Heart right ventricle (tissue), 16 donors: ENCODE measurements around the gene DOCK4. TPM values are rescaled to one million over a fixed set of nuclear protein-coding genes. Genes with fewer than 3 reads are reported as not detected.

Experiments used
- ATAC-seq, 8 donors: fragments of 200-7000 bp; cut with Tn5 transposase; one replicate each; pipeline ENCODE4 v1.9.1; 2020; ENCODE audit warnings: mild to moderate bottlenecking in 8 of 8, moderate library complexity in 8 of 8, moderate number of reproducible peaks in 1 of 8
- DNase-seq, 2 donors: peaks; one replicate each; pipeline ENCODE4 v3.0.0-alpha.2; 2020
- H3K27ac ChIP-seq, 10 donors: fragments of 200-600 bp; sonication (generic) in 2 of 10; one replicate each; pipeline versions ENCODE4 v1.5.0 to v1.8.0; 2020 to 2022; ENCODE audit warnings: mild to moderate bottlenecking in 3 of 10
- H3K27me3 ChIP-seq, 7 donors: fragments of 200-600 bp; one replicate each; pipeline ENCODE4 v1.8.0; 2021 to 2022; ENCODE audit warnings: mild to moderate bottlenecking in 2 of 7
- H3K36me3 ChIP-seq, 9 donors: fragments of 200-600 bp; sonication (generic) in 1 of 9; one replicate each; pipeline versions ENCODE4 v1.5.0 to v1.8.0; 2020 to 2022; ENCODE audit warnings: mild to moderate bottlenecking in 2 of 9
- H3K4me1 ChIP-seq, 9 donors: fragments of 200-600 bp; sonication (generic) in 1 of 9; one replicate each; pipeline versions ENCODE4 v1.5.0 to v1.8.0; 2020 to 2022; ENCODE audit warnings: mild to moderate bottlenecking in 4 of 9
- H3K4me3 ChIP-seq, 10 donors: fragments of 200-600 bp; sonication (generic) in 2 of 10; one replicate each; pipeline versions ENCODE4 v1.5.0 to v1.8.0; 2020 to 2022; ENCODE audit warnings: mild to moderate bottlenecking in 7 of 10, moderate library complexity in 2 of 10
- H3K9me3 ChIP-seq, 11 donors: fragments of 200-600 bp in 10 of 11; sonication (generic) in 2 of 11; one replicate each; pipeline versions ENCODE4 v1.5.0 to v1.8.0; 2013 to 2022; ENCODE audit warnings: mild to moderate bottlenecking in 2 of 11, control low read depth in 1 of 11, moderate library complexity in 1 of 11
- CTCF ChIP-seq, 9 donors: fragments of 200-600 bp; sonication (generic) in 2 of 9; IDR thresholded peaks; one replicate each; pipeline versions ENCODE4 v1.5.0 to v1.8.0; 2021 to 2022; ENCODE audit warnings: antibody characterized with exemption in 9 of 9, mild to moderate bottlenecking in 5 of 9, moderate library complexity in 1 of 9
- WGBS, 2 donors: extraction: QIAGEN DNeasy Blood & Tissue Kit; methylation state at CpG; one replicate each; pipeline ENCODE4 v1.1.7; 2013; ENCODE audit warnings: inconsistent platforms in 1 of 2; 5-methylcytosine and 5-hydroxymethylcytosine counted together
- intact Hi-C, 10 donors: fragments of 100-400 bp; cut with DNase I; formaldehyde crosslinking; loops; one replicate each; pipeline versions ENCODE4 v1.11.1 to v1.14.2; 2022
- polyA plus RNA-seq, 2 donors: library from polyadenylated mRNA; stranded (reverse); fragments of 200-250 nt; gene quantifications; one replicate each; pipeline ENCODE4 v1.2.3, GENCODE V29; 2013
- total RNA-seq, 10 donors: library from RNA; stranded (reverse); fragmentation: NEBNext Ultra II Directional in 3 of 10; extraction: Animal tissue kit (Norgen Biotek cat#: 25700) in 3 of 10; gene quantifications; one replicate each; pipeline versions ENCODE4 v1.2.1 to v1.2.4, GENCODE V29; 2021 to 2023
- donor health status: Arrhythmogenic right ventricular cardiomyopathy.
- donor health status: ischemic (EF 13 %, LVEDD 7.1; RV severe dilation, severe dysfunction).
- donor health status: healthy with polysubstance abuse.
- donor health status: DM: no; HTN: yes; CAD: no.
- donor health status: DM: no; HTN: no; CAD: no.
- donor health status: ischemic (EF 25% LVEDD 6.9; RV normal size, moderate dysfunction).
- donor health status: ischemic (EF 25% LVEDD 5.7; RV mildly dilated, moderate dysfunction).
- donor health status: healthy.
- donor health status: DM: yes; HTN: yes; CAD: no.
- donor health status: Ischemic cardiomyopathy.
- donor health status: ischemic (EF 35%, LVEDD 5.7; RV mildly dilated, moderate dysfunction).
- donor health status: nonischemic (EF 11% LVEDD 7.7; RV severe dilation, severe dysfunction).
- donor health status: DM: yes; HTN: yes; CAD: no.
- donor health status: PGD.
- donor health status: ischemic (EF 29% LVEDD 5.4; RV normal size, mild dysfunction).
- donor health status: nonischemic (EF 23%, LVEDD 6.1; RV moderate dilation, normal function).

DOCK4 gene
- total and polyA plus RNA-seq, 12 donors = 2.6 to 26.8 (median 14.7) TPM

- Histone ChIP-seq H3K4me3 (no peak overlapping the region), H3K27me3 (no peaks in the 10 kb centered on the region), H3K36me3 (no peaks in the 10 kb centered on the region), H3K9me3 (peaks cover 0 to 2% (median 0%) of the 10 kb centered on the region in 11 donors), H3K4me1 (peaks cover 0 to 20% (median 0%) of the 10 kb centered on the region in 9 donors), H3K27ac (no peak overlapping the region)
- 94 to 95% methylated on average over 5 of the region's 5 CpGs for WGBS, 2 donors
- DNase-seq = no peak
- intact Hi-C loops = loop anchor here in 2 of 10 donors (10.0 kb wide), 2 partner anchors 91 to 111 kb away; partner anchors contain the start of genes DOCK4 (in 1 of the 2) and ZNF277 (in 1 of the 2)
- ATAC-seq = no peak
- no peak for TF ChIP-seq CTCF (IDR thresholded peaks at IDR 0.05)
These were observed 112.8 kb downstream of the DOCK4 start for GRCh38 chr7:112093409-112093808.

GRCh38 chr7:112092709-112093395 lies 113.3 kb downstream of the DOCK4 start:
- no peak overlapping the region for H3K27ac ChIP-seq
- H3K27me3 ChIP-seq = no peaks in the 10 kb centered on the region
- ATAC-seq (no peak), DNase-seq (no peak)
- no peak for TF ChIP-seq CTCF (IDR thresholded peaks at IDR 0.05)
- peaks cover 0 to 2% (median 0%) of the 10 kb centered on the region in 11 donors for H3K9me3 ChIP-seq
- 84 to 87% methylated on average over 5 of the region's 5 CpGs for WGBS, 2 donors
- intact Hi-C loops = loop anchor here in 2 of 10 donors (10.0 kb wide), 2 partner anchors 92 to 112 kb away; partner anchors contain the start of genes DOCK4 (in 1 of the 2) and ZNF277 (in 1 of the 2)
- H3K4me3 ChIP-seq = no peak overlapping the region
- H3K4me1 ChIP-seq = peaks cover 0 to 26% (median 3%) of the 10 kb centered on the region in 9 donors
- no peaks in the 10 kb centered on the region for H3K36me3 ChIP-seq

- WGBS, 2 donors = 83 to 87% methylated on average over 8 of the region's 8 CpGs
- intact Hi-C loops = loop anchor here in 2 of 10 donors (10.0 kb wide), 2 partner anchors 92 to 112 kb away; partner anchors contain the start of genes DOCK4 (in 1 of the 2) and ZNF277 (in 1 of the 2)
These were observed 113.9 kb downstream of the DOCK4 start for GRCh38 chr7:112092306-112092705.

More at GRCh38 chr7:112092306-112092705, 113.9 kb downstream of the DOCK4 start:
- H3K4me3 ChIP-seq = no peak overlapping the region
- no peak overlapping the region for H3K27ac ChIP-seq
- H3K4me1 ChIP-seq = peaks cover 0 to 31% (median 4%) of the 10 kb centered on the region in 9 donors
- H3K9me3 ChIP-seq = peaks cover 0 to 2% (median 0%) of the 10 kb centered on the region in 11 donors
- ATAC-seq (no peak), DNase-seq (no peak)
- H3K27me3 ChIP-seq = no peaks in the 10 kb centered on the region
- H3K36me3 ChIP-seq = no peaks in the 10 kb centered on the region
- TF ChIP-seq CTCF (IDR thresholded peaks at IDR 0.05) = no peak
